ENCODE data around the gene WNT3A. TPM values are rescaled to one million over a fixed set of nuclear protein-coding genes. Genes with fewer than 3 reads are reported as not detected.
A peak's percentile ranks its signal among the peaks of the same experiment; 100 is the strongest.

The WNT3A gene
- total RNA-seq, 1 experiment from 2014 or later = 1.0 TPM

GRCh38 chr1:228092342-228093049, 85.7 kb downstream of the WNT3A start:
- Histone ChIP-seq H4K20me1 (ENCODE audit: low read length) (peaks cover 100% of the 10 kb centered on the region), H3K9ac (ENCODE audit: low read length) (no peak overlapping the region), H3K27me3 (ENCODE audit: low read length) (no peaks in the 10 kb centered on the region), H3K9me3 (ENCODE audit: low read length) (no peaks in the 10 kb centered on the region), H3K27ac (ENCODE audit: low read length) (no peak overlapping the region), H3K4me1 (ENCODE audit: insufficient read depth, low read length) (peaks cover 47% of the 10 kb centered on the region), H3K4me2 (ENCODE audit: low read length) (no peak overlapping the region), H3K79me2 (ENCODE audit: low read length) (peaks cover 100% of the 10 kb centered on the region), H2AFZ (ENCODE audit: low read length) (no peak overlapping the region), H3K36me3 (ENCODE audit: low read depth, low read length) (peaks cover 81% of the 10 kb centered on the region), H3K4me3 (ENCODE audit: low read length) (no peak overlapping the region), H3F3A (ENCODE audit: low read length, unreplicated experiment) (peaks cover 2% of the 10 kb centered on the region), H3K9me2 (replicated peaks; ENCODE audit: low read length) (no peaks in the 10 kb centered on the region)
- ATAC-seq = no peak
- BruUV-seq (replicated peaks) = no TSS peak
- ChIA-PET CTCF (interaction anchor here (0.7 kb wide), 1 partner anchor 612 kb away, joined by 3 read pairs; no protein-coding TSS in a partner anchor), POLR2A (ENCODE audit: unreplicated experiment) (no interaction called here)
- TF ChIP-seq EZH2 (IDR thresholded peaks at IDR 0.05; ENCODE audit: low read length, unreplicated experiment) = no peak
- no peak for TF ChIP-seq CTCF (conservative IDR thresholded peaks at IDR 0.05; ENCODE audit: low read depth, low read length)
- no peak for TF ChIP-seq EZH2phosphoT487 (IDR thresholded peaks at IDR 0.05; ENCODE audit: borderline replicate concordance, low read length)
- no peak for DNase-seq
- intact Hi-C loops (cut with micrococcal nuclease) = no loop called here

- CTCF ChIA-PET = interaction anchor here (0.7 kb wide), 1 partner anchor 612 kb away, joined by 3 read pairs; no protein-coding TSS in a partner anchor
- H3K9me2 ChIP-seq (replicated peaks; ENCODE audit: low read length) = no peaks in the 10 kb centered on the region
- no TSS peak for BruUV-seq (replicated peaks)
- no peaks in the 10 kb centered on the region for H3K9me3 ChIP-seq (ENCODE audit: low read length)
- peak; percentile 53 for DNase-seq
- TF ChIP-seq CTCF (conservative IDR thresholded peaks at IDR 0.05; ENCODE audit: low read depth, low read length) (no peak), EZH2phosphoT487 (IDR thresholded peaks at IDR 0.05; ENCODE audit: borderline replicate concordance, low read length) (no peak), EZH2 (IDR thresholded peaks at IDR 0.05; ENCODE audit: low read length, unreplicated experiment) (no peak)
- intact Hi-C loops (cut with micrococcal nuclease) = no loop called here
- H3K4me1 ChIP-seq (ENCODE audit: insufficient read depth, low read length) = peaks cover 39% of the 10 kb centered on the region
- peaks cover 100% of the 10 kb centered on the region for H3K79me2 ChIP-seq (ENCODE audit: low read length)
- no peaks in the 10 kb centered on the region for H3K27me3 ChIP-seq (ENCODE audit: low read length)
- H4K20me1 ChIP-seq (ENCODE audit: low read length) = peaks cover 99% of the 10 kb centered on the region
- H3K4me2 ChIP-seq (ENCODE audit: low read length) = no peak overlapping the region
- H3K4me3 ChIP-seq (ENCODE audit: low read length) = no peak overlapping the region
- H3K27ac ChIP-seq (ENCODE audit: low read length) = no peak overlapping the region
- no peak overlapping the region for H3K9ac ChIP-seq (ENCODE audit: low read length)
- peaks cover 86% of the 10 kb centered on the region for H3K36me3 ChIP-seq (ENCODE audit: low read depth, low read length)
- no peak for ATAC-seq
- POLR2A ChIA-PET (ENCODE audit: unreplicated experiment) = interaction anchor here (0.6 kb wide), 1 partner anchor 11 kb away, joined by 4 read pairs; no protein-coding TSS in a partner anchor
- H2AFZ ChIP-seq (ENCODE audit: low read length) = no peak overlapping the region
- no peaks in the 10 kb centered on the region for H3F3A ChIP-seq (ENCODE audit: low read length, unreplicated experiment)
Measured at GRCh38 chr1:228093050-228093906, 86.5 kb downstream of the WNT3A start.

Measured in PC-3 (cell line).